Activated CD8-positive, alpha-beta memory T cell treated with anti-CD3 and anti-CD28 coated beads, Interleukin-2, amount 50 U/mL, for 24 hours (primary cell): ENCODE data around the gene CABLES1.
"Not testable (repeated sequence)": the region's sequence is repeated elsewhere in the genome, so short reads cannot be mapped to it uniquely, and the experiment has no call there.

Experiments used
- DNase-seq: peaks from one replicate; pipeline ENCODE4 v3.0.0-alpha.2; 2020; ENCODE audit errors: extremely low read depth

The CABLES1 gene, protein sequence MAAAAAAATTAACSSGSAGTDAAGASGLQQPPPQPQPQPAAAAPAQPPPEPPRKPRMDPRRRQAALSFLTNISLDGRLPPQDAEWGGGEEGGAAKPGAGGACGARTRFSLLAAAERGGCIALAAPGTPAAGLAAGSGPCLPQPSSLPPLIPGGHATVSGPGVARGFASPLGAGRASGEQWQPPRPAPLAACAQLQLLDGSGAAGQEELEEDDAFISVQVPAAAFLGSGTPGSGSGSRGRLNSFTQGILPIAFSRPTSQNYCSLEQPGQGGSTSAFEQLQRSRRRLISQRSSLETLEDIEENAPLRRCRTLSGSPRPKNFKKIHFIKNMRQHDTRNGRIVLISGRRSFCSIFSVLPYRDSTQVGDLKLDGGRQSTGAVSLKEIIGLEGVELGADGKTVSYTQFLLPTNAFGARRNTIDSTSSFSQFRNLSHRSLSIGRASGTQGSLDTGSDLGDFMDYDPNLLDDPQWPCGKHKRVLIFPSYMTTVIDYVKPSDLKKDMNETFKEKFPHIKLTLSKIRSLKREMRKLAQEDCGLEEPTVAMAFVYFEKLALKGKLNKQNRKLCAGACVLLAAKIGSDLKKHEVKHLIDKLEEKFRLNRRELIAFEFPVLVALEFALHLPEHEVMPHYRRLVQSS

DNA sequence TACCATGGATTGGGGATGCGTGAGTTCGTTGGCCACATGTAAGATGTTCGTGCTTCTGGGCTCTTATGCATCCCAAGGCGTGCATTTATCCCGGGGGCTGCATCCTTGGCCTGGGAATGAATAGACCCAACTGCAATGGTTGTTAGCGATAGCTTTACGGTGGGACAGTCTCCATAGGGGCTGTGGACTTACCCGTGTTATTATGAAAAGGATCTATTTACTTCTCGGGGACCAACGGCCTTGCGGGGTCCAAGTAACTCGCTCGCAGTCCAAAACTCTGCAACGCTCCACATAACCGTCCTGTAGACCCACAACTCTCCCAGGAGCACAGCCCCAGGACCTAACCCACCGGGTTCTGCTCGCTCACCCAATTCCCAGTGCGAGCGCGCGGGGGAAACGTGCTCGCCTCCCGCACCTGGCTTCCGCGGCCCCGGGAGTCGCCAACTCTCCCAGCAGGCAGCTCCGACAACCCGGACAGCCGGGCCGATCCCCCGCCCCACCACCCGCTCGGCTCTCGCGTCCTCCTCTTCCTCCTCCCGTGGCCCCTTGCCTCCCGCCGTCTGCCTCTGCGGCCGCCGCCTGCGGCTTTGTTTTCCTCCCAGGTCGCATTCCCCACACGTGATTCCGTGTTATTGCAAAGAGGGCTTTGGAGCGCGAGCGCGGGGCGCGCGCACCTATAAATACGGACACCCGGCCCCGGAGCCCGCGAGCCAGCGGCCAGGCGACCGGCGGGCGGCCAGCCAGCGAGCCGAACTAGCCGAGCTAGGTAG is at the start of gene CABLES1:
TSS of gene CABLES1 (plus strand) at position 706 of the 770 bp plus-strand sequence. CDS start 278 bp downstream, outside the sequence.
- DNase-seq: no peak

DNA sequence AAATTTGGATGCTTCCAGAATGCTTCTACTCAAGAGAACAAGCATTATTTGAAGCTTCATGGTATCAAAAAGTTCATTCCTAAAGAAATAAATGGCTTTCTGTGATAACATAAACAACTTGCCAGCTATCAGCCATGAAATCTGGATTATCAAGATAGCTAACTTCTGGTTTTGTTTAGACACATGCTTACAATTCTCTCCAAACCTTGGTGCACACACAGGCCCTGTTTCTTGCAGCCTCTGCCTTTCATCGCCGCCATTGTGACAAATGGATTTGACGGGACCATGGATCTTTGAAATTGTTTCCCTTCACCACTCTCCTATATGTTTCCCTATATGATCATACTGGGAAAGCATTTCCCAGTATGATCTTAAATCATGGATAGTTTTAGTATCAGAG is 47.9 kb upstream of the CABLES1 start:
- no peak for DNase-seq

DNA sequence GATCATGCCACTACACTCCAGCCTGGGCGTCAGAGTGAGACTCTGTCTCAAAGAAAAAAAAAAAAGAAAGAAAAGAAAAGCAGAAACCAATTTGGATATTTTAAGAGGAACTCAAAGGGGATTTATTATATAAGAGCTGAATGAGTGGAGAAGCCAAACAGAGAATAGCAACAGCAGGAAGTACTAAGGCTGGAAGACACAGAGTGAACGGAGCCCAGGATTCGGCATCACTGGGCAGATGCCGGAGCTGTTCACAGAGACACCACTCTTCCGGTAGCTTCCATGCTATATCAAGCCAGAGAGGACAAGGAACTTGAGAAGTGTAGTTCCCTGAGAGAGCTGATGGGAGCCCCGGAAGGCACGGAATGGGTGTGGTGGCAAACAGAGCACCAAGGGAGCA is 47.0 kb upstream of the CABLES1 start:
- DNase-seq: no peak

DNA sequence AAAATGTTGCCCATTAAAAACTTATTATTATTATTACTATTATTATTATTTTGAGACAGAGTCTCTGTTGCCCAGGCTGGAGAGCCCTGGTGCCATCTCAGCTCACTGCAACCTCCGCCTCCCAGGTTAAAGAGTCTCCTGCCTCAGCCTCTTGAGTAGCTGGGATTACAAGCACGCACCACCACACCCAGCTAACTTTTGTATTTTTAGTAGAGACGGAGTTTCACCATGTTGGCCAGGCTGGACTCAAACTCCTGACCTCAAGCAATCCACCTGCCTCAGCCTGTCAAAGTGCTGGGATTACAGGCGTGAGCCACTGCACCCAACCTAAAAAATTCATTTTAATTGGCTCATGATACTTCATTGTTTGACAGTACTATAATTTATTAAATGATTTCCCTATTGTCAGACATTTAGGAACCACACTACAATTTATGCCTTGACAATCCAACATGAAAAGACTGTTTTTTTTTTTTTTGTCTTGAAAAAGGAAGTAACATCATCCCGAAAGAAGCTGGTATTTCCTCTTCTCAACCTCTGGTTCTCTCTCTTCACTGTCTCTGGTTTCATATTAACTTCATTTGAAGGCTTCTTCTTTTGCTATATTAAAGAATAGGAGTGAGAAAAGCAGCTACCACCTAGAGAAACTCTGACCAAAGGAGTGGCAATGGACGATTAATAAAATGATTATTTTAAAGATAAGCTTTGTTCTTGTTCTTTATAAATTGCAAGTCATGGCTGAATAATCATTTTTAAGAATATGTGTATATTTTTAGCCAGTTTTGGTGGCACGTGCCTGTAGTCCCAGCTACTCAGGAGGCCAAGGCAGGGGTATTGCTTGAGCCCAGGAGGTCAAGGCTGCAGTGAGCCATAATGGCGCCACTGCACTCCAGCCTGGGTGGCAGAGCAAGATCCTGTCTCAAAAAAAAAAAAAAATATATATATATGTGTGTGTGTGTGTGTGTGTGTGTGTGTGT is 44.0 kb upstream of the CABLES1 start:
- not testable (repeated sequence) for DNase-seq

DNA sequence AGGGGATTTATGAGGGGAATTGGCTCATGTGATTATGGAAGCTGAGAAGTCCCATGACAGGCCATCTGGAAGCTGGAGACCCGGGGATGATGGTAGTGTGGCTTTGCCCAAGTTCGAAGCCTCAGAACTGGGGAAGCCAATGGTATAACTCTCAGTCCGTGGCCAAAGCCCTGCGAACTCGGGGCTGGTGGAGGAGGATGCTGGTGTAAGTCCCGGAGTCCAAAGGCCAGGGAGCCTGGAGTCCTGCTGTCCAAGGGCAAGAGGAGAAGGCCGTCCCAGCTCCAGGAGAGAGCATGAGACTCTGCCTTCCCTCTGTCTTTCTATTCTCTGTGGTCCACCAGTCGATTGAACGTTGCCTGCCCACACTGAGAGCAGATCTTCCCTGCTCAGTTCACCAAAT is 43.2 kb upstream of the CABLES1 start:
- DNase-seq: no peak

DNA sequence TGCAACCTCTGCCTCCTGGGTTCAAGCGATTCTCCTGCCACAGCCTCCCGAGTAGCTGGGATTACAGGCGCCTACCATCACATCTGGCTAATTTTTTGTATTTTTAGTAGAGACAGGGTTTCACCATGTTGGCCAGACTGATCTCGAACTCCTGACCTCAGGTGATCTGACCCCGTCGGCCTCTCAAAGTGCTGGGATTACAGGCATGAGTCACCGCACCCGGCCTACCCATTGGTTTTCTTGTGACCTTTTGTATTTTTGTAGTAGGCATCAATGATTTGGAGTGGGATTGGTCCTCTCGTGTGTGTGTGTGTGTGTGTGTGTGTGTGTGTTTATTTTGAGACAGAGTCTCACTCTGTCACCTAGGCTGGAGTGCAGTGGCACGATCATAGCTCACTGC is 42.2 kb upstream of the CABLES1 start:
- not testable (repeated sequence) for DNase-seq

DNA sequence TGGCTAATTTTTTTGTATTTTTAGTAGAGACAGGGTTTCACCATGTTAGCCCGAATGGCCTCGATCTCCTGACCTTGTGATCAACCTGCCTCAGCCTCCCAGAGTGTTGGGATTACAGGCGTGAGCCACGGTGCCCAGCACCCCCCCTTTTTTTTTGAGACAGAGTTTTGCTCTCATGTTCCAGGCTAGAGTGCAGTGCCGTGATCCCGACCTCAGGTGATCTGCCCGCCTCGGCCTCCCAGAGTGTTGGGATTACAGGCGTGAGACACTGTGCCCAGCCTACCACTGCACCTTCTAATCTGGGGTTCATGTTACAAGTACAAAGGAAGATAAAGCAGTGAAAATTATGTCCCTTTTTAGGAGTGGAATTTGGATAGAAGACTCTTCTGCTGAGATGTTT is 41.5 kb upstream of the CABLES1 start:
- no peak for DNase-seq

DNA sequence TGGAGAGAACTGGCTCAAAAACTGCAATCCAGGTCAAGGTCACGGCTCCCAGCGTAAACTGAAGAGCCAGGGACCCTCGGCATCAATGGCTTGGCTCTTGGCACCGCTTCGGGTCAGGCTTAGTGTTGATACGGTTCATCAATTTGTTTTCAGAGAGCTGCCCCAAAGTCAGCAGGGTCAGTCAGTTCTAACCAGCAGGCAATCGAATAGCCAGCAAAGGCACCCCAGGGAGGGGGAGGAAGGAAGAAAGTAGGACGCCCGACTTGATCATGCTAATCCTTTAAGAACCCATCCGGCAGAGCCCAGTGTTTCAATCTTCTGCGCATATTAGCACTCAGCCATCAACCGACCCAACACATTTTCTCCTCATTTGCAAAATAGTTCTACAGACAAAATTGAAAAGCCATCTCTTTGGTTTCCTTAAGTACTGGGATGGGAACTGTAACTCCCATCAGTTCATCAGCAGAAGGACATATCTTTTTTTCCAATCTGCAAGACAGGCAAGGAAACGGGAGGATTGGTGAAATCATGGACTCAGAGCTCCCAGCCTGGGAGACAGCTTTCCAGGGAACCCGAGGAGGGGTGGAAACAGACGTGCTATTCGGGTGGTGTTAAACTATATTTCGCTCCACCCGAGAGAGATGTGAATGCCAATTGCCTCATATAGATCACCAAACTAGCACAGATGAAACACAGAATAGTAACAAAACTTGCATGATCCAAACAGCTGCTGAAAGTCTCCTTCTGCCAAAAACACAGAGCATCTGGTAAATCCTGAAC is 40.7 kb upstream of the CABLES1 start:
- DNase-seq: no peak

DNA sequence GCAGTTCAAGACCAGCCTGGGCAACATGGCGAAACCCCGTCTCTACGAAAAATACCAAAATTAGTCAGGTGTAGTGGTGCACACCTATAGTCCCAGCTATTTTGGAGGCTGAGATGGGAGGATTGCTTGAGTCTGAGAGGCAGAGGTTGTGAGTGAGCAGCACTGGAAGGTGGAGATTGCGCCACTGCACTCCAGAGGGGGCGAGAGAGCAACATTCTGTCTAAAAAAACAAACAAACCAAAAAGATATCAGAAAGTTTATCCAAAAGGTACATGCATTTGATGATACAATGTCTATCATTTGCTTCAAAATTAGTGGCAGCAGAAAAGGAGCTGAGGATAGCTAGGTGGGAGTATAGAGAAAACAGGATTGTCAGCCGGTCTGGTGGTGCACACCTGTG is 39.8 kb upstream of the CABLES1 start:
- no peak for DNase-seq

DNA sequence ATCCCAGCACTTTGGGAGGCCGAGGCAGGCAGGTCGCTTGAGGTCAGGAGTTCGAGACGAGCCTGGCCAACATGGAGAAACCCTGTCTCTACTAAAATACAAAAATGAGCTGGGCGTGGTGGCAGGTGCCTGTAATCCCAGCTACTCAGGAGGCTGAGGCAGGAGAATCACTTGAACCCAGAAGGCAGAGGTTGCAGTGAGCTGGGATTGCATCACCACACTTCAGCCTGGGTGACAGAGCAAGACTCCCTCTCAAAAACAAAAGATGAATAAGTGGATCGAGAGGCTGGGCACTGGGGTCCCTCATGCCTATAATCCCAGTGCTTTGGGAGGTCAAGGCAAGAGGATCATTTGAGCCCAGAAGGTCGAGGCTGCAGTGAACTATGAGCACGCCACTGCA is 38.3 kb upstream of the CABLES1 start:
- DNase-seq: not testable (repeated sequence)

DNA sequence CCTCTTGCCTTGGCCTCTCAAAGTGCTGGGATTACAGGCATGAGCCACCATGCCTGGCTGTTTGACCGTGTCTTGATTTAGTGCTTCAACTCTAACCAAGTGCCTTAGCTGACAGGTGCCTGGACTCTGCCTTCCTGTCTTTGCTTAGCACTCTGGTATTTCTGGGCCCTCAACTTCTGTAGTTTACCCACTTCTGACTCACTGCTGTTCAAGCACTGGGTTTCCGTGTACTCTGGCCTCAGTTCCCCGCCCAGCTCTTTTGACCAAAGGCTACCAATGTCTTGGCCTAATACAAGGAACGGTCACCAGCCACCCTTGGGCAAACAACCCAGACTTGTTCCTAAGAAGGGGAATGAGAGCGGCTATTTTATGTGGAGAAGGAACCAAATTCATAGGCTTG is 35.7 kb upstream of the CABLES1 start:
- DNase-seq: no peak

DNA sequence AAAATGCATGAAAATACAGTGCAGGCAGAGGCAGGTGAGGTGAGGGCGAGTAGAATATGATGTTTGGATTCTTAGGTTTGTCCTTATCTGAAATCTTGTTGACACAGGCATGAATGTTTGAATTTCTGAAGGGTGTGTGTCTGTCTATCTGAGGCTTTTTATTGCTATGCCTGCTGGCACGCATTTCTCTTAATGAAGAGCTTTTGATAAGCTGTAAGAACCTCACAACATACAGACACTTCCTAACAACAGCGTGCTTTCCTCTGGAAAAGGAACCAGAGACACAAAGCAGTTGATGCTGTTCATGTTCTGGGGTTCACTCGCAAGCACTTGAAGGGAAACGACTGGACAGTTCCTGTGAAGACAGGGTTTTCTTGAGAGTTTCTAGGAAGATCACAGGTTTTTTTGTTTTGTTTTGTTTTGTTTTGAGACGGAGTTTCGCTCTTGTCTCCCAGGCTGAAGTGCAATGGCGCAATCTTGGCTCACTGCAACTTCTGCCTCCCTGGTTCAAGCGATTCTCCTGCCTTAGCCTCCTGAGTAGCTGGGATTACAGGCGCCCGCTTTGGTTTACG is 33.3 kb upstream of the CABLES1 start:
- no peak for DNase-seq

DNA sequence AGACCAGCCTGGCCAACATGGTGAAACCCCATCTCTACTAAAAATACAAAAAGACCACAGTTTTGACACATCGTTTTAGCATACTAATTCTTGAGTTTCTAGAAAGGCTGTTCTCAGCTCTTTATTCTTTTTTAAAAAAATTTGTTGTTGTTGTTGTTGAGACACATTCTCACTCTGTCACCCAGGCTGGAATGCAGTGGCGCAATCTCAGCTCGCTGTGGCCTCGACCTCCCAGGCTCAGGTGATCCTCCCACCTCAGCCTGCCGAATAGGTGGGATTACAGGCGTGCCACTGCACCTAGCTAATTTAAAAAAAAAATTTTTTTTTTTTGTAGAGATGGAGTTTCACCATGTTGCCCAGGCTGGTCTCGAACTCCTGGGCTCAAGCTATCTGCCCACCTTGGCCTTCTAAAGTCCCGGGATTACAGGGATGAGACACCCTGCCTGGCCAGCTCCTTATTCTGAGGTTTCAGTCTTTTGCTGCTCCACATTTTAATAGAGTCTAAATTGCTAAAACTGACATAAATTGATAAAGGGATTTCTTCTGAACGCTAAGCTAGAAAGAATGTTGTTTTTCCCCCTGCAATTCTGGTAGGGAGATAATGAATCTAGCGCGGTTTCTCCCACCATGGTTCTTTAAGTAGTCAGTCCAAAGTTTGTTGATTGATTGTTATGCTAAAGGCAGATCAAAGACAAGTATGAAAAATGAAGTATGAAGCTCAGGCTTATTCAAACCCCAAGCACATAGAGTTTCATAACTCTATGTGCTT is 32.6 kb upstream of the CABLES1 start:
- DNase-seq: no peak

DNA sequence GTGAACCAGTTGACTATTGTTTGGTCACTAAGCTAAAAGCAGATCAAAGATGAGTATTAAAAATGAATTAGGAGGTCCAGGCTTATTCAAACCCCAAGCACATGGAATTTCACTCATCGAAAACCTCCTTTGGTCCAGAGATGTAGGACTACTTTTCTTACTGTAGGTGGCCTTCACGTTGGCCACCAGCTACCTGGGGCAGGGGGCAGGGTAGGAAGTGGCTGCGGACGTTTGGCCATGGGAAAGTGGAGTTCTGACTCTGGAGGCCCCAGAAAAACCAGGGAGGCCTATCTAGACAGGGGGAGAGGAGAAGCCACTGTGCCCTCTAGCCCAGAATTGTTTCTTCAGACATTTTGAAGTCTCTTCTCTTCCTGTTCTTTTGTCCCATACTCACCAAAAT is 31.8 kb upstream of the CABLES1 start:
- no peak for DNase-seq

DNA sequence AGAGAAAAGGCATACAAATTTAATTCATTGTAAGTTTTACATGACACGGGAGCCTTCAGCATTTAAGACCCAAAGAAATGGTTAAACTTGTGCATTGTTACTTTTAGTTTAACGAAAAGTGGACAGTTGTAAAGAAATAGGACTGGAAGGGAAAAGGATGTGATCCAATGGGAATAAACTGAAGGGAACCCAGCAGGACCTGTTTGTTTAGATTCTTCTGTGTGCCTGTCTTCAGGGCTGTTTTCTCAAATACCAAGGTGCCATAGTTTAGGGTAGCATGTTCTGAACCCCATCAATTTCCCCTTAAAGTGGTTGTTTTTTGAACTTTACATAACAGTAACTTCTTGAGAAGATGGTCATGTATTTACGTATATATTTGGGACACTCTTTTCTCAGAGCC is 30.3 kb upstream of the CABLES1 start:
- DNase-seq: no peak

DNA sequence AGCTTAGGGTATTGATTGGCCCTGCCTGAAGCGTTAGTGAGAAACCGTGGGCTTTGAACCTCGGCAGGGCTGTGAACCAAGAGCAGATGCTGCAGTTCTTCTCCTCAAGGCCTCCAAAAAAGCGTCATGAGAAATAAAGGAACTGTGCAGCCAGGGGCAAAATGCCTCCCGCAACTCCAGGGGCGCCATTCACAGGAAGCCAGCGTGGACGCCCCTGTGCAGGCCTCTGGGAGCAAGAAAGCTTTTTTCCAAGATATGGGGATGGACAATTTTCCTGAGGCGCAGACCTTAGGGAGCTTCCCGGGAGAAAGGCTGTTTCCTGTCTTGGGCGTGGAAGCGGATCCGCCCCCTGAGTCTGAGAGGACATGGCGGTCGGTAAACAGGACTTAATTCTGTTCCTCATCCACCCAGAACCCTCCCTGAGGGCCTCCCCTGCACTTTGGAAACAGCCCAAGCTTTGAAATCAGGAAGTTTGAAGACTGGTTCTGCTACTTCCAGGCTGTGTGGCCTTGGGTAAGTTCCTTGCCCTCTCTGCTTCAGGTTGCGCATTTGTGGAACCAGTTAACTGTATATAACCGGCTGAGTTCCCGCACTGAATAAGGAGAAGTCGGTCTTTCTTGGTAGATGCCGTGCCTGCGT is 29.6 kb upstream of the CABLES1 start:
- DNase-seq: no peak

DNA sequence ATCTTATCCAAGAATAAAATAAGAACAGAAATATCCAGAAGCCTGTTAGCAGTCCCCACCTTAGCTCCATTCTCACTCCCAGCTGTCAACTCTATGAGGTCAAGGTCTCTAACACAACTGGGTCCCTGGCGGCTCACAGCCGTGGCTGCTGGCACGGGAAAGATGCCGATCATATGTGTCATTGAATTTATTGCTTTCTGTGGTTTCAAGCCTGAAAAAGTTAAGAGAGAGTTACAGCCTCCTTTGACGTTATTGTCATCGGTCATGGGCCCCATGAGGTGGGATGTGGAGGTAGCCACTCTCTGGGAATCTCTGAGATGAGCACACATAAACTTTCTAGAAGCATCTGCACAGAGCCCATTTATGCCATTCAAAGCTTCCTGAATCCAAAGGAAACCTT is 28.7 kb upstream of the CABLES1 start:
- DNase-seq: no peak

DNA sequence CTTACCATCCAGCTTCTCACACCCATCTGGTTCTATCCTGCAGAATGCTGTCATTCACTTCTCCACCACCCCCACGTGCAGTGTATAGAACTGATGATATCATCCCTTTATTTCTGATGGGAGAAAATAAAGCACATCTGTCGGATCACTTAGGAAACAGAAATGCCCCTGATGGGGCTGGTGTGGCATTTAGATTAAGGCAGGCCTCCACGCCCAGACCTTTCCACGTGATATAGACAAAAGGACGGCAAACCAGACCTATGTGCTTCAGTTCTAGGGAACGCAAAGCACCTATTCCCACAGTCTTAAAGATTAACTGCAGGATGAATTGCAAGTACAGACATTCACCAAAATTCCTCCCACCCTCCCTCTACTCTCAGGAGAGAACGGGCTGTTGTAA is 27.6 kb upstream of the CABLES1 start:
- DNase-seq: no peak

DNA sequence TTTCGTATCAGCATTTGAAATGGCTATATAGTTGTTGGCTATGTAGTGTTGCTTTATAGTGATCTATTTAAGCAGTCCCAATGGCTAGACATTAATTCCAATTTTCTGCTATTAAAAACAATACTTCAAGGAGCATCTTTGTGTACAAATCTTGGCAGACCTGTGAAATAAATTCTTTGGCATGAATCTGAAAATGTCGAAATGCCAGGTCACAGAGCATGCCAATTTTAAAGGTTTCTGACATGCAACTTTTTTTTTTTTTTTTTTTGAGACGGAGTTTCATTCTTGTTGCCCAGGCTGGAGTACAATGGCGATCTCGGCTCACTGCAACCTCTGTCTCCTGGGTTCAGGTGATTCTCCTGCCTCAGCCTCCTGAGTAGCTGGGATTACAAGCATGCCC is 26.8 kb upstream of the CABLES1 start:
- DNase-seq: no peak
